Stimulated activated CD4-positive, alpha-beta T cell treated with anti-CD3 and anti-CD28 coated beads, TNF-alpha, amount 100 ng/mL, for 4 hours (primary cell): ENCODE results near the gene ABR.

Experiments
- DNase-seq, 3 experiments: peaks; one replicate each; pipeline ENCODE4 v3.0.0-alpha.2; 2020; ENCODE audit warnings: low read depth in 3 of 3

Gene ABR

DNA sequence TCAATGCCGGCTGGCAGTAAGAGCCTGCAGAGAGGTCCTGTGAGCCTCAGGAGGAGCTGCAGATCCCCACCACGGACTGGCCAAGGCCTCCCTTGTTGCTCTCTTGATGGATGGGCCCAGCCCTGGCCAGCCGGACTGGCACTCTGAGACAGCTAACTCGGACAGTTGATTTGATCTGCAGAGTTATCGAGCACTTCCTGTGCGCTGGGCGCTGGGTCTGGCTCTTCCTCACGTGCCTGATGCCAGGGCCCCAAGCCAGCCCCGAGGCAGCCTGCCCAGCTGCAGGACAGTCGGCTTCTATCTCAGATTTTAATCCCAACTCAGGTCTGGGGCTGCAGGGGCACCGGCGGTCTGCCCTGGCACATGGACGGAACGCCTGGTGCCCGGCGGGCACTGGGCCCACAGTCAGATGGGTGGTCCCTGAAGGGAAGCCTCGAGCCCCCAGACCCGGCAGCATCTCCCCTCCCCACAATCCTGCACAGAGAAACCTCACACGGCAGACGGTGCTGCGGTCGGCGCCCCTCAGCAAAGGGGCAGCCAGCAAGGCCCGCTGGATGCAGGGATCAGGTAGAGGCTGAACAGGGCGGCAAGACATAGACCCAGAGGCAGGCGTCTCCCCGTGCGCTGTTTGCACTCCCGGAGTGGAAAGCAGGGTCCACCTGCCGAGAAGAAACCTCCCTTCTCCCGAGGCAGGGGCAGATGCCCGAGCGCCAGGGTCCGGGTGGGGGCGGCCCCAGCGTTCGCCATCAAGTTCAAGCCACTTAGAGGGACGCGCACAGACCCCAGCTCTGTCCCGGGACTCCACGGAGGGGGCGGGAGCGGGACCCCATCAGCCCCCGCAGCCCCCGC lies 148.9 kb downstream of the ABR start:
- DNase-seq: no peak

DNA sequence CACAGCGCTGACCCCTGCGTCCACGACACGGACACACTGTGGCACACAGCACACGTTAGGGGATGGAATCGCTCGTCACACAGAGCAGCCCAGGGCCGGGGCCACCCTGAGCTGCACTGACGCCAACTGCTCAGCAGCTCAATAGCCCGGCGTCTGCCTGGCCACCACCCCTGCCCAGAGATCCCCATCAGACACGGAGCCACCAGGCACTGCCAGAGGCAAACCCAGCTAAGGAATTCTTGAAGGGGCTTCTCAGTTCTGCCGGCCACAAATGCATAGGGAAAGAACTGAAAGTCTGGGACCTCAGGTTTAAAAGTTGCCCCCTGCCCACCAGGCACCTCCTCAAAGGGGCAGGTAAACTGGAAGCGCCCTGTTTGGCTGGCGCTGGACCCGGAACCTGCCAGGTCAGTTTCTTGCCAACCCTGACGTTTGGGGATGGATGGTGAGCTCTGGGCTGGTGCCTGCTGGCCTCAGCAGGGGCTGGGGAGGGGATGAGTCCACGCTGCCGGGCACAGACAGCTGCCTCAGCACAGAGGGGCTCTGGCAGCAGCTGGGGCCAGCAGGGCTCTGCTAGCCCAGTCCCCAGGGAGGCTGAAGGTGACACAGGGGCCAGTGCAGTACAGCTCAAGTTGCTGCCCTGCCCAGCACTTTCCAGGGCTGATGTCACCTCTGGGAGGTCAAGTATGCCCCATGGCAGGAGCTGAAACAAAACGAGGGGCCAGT lies 149.7 kb downstream of the ABR start:
- DNase-seq: no peak

DNA sequence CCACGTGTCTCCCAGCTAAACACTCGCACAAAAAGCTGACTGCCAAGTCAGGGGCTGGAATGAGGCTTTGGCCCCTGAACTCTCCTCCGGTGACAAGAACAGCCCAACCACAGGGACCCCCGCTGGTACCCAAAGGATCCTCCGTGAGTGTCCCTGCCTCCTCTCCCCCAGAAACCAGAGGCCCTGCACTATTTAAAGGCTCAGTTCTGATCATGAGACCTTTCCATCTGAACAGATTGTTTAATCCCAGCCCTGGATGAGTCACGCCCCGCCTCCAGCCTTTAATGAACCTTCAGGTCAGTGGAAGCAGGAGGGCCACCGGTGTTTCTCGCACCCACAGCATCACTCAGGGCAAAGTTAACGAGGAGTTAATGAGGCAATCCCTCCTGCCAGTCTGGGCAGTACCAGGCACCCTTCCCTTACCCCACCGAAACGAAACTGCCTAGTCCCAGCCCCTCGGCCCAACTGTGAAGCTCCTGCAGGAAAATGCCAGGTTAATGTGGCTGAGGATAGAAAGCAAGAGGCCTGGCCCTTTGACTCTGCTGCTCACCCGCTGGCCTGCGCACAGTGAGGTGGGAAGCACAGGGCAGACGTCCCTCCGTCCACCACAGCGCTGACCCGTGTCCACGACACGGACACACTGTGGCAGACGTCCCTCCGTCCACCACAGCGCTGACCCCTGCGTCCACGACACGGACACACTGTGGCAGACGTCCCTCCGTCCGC lies 150.4 kb downstream of the ABR start:
- DNase-seq: no peak

DNA sequence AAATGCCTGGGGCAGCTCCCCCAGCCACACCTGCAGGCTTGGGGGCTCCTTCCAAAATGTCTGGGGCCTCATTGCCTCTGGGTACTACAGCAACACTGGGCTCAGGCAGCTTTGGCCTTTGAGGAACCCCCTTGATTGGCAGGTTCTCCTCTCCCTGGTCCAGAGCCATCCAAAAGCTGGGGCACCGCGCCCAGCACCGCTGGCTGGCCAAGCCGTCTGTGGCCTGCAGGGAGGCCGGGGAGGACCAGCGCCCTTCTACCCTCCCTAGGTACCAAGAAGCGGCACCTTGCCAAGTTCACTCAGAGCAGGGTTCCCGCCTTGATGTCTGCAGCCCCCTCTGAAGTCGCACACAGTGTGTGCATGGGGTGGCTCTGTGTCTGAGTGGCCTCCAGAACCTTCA lies 152.7 kb downstream of the ABR start:
- DNase-seq: no peak

DNA sequence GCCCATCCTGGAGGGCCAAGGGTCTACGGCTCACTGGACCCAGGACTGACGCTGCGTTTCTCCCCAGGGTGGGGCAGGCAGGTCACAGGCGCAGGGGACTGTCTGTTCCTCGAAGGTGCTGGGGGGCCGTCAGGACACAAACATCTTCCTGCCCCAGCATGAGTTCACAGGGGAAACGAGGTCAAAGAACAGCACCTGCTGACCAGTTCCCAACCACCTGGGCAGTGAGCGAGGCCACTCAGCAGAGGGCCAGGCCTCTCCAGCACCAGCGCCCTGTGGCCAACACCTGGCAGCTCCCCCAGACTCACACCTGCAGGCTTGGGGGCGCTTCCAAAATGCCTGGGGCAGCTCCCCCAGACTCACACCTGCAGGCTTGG lies 153.2 kb downstream of the ABR start:
- no peak for DNase-seq

DNA sequence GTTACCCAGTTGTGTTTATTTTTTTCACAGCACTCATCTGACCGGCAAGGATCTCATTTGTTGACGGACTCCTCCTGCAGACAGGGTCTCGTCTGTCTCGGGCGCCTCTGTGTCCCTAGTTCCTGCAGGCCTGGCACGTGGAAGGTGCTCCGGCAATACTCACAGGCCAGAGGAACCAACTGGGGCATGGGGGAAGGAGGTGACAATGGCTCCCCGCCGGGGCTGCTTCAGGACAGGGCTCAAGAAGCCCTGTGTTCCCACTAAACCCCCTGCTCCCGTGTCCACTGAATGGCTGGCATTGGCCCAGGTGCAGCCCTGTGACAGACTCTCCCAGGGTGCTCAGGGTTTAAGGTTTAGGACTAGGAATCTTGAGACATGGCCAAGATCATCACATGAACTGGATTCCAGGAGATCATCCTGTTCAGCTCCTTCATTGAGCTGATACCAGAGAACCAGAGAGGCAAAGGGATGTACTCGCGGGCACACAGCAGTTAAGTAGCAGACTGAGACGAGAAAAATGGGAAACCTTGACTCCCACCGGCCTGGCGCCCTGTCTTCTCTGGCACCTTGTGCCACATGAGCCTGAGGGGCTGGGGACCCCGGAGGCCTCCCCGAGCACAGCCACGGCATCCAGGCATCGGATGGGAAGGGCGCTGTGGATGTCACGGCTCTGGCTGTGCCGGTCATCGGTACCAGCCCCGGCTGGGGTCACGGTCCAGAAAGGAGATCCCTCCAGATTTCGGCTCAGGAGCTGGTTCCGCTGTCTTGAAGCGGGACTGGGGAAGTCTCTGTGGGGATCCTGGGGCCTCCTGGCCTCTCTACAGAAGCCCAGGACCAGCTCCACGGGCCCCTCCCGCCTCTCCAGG lies 153.8 kb downstream of the ABR start:
- no peak for DNase-seq

DNA sequence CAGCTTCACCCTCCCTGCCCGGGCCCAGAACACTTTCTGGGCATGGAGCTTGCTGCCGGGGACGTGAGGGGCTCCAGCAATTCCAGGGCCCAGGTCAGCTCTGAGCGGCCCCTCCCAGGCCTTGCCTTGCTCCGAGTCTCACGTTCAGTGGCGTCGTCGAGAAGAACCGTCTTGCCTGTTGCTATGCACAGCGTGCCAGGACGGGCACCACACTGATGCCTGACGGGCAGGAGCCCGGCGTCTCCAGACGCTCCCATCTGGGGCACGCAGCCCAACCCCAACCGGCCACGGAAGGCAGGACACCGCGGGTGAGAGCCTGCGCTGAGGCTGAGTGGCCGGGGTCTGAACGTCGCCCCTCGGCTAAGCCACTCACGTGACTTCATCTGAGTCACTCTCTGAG lies 155.7 kb downstream of the ABR start:
- DNase-seq: no peak

DNA sequence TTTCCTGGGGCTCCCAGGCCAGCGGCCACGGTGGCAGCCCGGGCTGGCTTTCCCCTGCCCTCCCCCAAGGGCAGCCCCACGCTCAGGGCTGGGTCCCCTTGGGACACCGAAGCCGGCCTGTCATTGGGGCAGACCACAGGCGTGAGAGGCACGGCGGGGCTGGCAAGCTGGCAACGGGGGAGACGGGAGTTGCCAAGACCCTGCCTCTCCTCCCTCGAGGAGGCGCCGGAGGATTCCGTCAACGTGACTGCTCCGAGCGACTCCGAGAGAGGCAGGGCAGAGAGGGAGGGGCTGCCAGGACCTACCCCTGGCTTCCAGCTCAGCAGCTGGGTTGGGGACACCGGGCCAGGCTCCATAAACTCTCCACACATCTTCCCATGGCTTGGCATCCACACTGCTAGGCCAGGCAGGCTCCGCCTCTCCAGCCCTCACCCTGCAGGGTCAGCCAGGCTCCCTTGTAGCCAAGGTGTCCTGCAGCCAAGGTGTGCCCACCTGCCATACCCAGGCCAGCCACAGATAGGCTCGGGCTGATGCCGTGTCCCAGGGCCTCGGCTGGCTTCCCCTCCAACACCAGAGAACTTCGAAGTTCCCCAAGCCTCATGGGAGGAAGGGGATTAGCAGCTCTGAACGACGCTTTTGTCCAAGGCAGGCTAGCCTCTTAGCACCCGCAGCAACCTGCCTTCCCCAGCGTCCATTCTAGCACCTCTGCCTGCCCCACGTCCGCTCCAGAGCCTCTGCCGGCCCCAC lies 157.3 kb downstream of the ABR start:
- no peak for DNase-seq

DNA sequence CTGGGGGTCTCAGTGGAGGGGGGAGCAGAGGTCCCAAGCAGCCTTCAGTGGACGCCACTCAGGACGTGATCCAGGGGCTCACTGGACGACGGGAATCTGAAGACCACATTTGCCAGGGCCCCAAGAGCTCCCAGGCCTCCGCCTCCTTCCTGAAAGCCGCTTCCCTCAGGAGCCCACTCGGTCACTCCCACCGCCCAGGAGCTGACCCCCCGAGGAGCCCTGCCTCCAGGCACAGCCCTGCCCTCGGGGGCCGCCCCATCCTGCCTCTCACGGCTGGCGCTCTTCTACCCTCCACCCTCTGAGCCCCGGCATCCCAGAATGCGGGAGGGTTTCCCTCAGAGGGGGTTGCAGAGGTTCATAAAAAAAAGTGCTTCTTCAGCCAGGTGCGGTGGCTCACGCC lies 158.6 kb downstream of the ABR start:
- no peak for DNase-seq

DNA sequence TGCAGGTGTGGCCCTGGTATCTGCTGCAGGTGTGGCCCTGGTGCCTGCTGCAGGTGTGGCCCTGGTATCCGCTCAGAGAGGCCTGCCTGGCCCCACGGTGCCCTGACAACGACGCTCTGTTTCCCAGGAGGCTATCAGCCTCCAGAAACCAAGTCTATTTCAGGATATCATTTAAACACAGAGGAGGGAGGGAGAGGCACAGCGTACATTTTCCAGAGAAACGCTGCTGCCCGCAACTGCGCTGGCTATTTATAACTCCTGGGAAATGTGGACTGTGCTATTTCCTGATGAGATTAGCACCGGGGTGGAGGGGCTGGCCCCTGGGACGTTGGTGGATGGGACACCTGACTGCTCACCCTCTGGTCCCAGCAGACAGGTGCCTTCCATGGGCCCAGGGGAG lies 160.3 kb downstream of the ABR start:
- no peak for DNase-seq

DNA sequence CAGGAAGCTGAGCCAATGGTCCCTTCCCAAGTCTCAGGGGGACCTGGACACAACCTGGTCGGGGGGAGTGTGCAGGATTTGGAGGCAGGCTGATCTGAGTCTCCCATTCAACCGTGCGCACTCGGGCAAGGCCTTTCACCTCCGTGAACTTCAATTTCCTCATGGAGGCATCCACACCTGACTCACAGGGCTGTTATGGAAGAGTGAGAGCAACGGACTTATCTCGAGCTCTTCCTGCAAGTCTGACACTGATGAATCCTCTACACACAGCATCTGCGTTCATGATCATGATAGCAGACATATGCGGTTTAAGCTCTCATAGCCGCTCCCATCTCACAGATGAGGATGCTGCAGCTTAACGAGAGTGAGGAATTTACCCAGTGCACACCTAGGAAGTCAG lies 161.2 kb downstream of the ABR start:
- no peak for DNase-seq

DNA sequence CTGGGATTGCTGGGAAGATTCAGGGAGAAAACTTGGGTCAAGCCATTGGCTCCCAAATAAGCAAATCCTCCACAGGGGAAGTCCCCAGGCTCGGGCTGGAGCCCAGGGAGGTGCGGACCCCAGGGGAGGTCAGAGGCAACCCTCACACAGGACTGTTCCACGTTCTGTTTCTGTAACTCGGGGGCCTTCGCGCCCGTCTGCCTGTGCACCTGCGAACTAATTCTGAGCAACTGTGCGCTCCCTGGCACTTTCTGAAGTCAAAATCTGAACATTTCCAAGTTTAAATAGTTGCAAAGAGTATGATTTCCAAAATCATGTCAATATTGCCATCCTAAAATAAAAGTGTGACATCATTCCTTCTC lies 166.1 kb downstream of the ABR start:
- no peak for DNase-seq

DNA sequence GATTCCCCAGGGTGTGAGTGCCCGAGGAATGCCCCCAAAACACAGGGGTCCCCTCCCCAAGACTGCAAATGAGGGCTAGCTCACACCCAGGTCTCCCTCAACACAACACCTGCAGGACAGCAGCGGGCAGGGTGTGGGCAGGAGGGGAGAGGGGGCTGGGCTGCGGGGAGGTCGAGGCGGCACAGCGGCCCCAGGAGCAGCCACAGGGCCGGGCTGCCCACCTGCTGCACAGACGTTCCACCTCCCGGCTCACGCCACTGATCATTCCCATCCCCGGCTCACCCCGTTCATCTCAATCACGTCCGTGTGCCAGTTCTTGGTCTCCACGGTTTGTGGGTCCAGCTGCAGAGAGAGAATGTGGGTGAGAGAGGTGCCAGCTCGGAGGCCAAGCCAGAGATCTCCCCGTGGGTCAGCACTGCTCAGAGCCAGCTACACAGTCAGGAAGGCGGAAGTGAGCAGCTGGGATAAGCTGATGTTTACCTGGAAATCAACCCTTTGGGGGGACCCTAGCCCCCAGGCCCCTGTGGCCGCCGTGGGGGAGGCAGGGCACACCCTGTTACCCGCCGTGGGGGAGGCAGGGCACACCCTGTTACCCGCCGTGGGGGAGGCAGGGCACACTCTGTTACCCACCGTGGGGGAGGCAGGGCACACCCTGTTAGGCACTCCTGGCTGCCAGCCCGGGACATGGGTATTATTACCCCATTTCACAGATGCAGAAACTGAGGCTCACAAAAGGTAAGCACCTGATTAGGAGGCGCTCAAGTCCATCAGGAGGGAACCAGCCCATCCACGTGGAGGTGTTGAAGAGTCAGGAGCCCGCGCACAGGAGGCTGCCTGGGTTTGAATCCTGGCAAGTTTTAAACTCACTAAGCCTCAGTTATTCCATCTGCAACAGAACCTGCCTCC lies 166.7 kb downstream of the ABR start:
- no peak for DNase-seq

DNA sequence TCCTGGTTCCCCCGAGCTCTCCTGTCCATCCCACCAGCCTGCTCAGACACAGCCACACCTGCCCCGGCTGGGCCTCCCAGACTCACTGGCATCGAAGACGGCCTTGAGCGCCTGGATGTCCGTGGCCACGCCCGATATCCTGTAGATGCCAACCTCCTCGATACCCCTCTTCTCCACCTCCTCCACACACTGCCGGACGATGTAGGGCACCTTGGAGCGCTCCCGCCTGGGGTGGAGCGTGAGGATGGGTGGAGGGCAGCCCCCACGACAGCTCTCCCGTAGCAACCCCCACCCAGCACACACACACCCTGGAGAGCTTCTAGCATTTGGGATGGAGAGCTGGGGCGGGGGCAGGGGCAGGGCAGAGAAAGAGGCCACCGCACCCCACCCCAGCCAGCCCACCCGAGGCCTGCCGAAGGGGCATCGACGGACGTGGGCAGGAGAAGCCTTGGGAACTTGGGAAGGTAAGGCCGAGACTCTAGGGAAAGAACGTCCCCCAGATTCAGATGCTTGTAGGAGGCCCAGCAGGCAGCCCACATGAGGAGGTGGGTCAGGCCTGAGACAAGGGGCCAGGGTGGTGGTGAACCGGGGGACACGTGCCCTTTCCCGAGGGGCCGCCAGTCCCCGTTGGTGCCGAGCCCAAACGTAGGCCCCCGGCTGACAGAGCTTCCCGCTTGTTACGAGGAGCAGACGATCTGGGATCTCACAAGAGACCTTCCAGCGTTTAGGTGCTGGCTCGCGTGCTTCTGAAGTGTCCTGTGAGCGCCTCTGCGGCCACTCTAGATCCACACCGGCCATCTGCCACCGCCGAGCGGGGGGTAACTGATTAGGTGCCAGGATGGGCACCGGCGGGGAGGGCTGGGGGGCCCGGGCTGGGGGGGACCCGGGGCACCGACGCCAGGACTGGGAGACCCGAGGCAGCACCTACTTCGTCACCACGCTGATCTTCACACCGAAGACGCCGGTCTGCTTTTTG lies 167.7 kb downstream of the ABR start:
- no peak for DNase-seq

DNA sequence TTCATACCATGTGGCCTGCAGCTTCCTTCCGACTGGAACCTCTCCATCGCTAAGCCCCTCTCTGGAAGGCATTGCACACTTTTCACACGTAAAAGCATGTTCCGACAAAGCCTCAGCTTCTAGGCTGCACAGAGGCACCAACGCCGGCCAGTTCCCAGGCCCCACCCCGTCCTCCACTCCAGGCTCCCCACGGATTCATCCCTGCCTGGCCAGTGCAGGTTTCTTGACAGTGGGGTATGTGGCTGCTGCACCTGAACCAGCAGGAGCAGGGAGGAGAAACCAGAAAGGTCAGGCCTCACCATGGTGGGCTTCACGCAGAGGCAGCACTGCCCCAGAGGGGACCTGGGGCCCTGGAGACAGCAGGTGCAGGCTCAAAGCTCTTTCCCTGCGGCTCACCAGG lies 168.6 kb downstream of the ABR start:
- DNase-seq: no peak

DNA sequence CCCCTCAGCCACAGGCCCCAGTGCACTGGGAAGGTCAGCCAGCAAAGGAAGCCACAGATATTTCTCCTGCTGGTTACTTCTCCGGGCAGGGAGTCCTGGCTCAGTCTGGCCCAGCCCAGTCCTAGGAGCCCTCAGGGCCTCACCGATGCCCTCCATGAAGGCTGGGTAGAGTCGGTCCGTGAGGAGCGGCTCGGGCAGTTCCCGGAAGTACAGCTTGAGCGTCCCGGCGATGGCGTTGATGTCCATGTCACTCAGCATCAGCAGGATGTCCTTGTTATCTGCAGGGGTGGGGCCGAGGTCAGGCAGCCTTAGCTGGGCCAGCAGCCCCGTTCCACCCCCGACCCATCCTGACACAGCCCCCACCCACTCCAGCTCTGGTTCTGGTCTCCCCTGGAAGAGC lies 169.2 kb downstream of the ABR start:
- DNase-seq: no peak

DNA sequence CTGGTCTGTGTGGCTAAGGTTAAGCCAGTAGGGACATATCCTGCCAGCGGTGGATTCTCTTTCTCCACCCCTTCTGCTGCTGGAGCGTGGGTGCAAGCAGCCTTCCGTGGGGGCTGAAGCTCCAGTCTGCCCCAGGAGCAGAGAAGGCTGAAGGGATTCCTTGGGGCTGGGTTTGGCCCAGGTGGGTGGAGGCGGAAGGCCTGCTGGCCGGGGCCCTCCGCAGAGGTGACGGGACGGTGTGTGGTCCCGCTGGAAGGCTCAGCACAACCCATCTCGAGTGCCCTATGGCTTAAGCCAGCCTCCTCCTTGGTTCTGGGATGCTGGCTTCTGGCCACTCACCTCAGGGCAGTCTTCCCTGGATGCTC lies 169.7 kb downstream of the ABR start:
- no peak for DNase-seq

DNA sequence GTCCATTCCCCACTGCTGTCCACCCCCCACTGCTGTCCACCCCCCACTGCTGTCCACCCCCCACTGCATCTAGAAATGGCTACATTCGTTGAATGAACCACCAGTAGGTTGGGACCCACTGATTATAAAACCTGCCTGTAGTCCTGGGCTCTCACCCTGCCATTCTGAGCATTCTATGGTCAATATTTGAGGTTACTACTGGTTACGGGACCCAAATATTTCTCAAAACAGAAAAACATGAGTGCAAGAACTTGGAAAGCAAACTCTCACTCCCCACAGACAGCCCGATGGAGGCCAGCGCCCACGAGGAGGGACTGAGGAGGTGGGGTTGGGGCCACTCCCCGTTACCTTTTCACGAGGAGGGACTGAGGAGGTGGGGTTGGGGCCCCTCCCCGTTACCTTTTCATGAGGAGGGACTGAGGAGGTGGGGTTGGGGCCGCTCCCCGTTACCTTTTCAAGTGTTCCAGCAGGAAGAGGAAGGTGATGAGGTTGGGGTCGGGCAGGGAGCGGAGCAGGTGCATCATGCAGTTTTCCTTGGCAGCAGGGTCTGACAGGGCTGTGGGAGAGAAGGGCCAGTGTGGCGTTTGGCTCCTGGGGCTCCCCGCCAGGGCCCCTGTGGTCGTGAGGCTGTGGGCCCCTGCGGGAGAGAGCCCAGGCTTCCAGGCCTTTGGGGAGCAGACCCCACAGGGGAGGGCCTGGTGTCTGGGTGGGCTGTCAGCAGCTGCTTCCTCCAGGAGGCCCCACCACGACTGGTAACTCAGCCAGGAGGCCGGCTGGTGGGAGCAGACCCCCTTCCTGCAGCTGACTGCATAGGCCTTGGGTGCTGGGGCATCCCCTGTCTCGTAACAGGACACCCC lies 170.3 kb downstream of the ABR start:
- no peak for DNase-seq
